Testis (tissue), 2 donors: ENCODE data around the gene TBX1.

Experiments
- POLR2A ChIP-seq: fragments of 450-650 bp; IDR thresholded peaks from one replicate; pipeline ENCODE4 v1.6.1; 2017; ENCODE audit warnings: antibody characterized with exemption, mild to moderate bottlenecking, moderate library complexity
- TF ChIP-seq, protein P1 (sequence below), 3 experiments: fragments of 450-650 bp in 2 of 3; fragments of 200-600 bp in 1 of 3; sonication (generic) in 1 of 3; IDR thresholded peaks; one replicate each; pipeline ENCODE4 v1.5.1; 2016 to 2019; ENCODE audit warnings: antibody characterized with exemption in 3 of 3, mild to moderate bottlenecking in 2 of 3, moderate library complexity in 1 of 3

DNA sequence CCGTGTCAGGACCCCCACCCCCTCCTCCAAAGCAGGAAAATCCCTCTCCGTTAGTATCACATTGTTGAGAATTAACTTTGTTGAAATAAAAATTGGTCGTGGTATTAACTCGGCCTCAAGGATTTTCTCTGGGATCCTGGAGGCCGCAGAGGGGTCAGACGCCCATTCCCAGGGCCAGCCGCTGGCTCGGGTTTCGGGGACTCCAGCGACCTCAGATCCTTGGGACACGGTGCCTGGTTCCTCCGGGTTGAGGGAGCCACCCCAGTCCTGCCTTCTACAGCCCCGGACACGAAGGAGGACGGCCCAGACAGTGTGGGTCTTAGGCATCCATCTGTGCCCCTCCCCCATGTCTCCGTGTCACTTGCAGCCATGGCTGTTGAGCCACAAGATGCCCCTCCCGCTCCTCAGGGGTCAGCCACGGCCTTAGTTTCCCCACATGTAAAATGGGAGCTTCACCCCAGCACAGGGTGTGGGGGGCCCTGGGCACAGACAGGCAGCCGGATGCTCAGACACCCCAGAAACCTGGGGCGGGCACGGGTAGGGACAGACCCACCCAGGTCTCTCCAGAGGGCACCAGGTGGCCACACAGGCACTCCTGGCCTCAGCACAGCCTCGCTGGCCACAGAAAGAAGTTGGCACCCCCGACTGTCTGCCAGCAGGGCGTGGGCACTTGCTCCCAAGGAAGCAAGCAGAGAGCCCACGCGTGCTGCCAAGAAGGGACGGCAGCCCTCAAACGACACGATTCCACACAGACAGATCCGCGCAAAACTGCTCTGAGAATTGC, 21.7 kb upstream of the TBX1 start:
- TF ChIP-seq, protein P1, sequence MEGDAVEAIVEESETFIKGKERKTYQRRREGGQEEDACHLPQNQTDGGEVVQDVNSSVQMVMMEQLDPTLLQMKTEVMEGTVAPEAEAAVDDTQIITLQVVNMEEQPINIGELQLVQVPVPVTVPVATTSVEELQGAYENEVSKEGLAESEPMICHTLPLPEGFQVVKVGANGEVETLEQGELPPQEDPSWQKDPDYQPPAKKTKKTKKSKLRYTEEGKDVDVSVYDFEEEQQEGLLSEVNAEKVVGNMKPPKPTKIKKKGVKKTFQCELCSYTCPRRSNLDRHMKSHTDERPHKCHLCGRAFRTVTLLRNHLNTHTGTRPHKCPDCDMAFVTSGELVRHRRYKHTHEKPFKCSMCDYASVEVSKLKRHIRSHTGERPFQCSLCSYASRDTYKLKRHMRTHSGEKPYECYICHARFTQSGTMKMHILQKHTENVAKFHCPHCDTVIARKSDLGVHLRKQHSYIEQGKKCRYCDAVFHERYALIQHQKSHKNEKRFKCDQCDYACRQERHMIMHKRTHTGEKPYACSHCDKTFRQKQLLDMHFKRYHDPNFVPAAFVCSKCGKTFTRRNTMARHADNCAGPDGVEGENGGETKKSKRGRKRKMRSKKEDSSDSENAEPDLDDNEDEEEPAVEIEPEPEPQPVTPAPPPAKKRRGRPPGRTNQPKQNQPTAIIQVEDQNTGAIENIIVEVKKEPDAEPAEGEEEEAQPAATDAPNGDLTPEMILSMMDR (IDR thresholded peaks at IDR 0.05): no peak
- no peak for TF ChIP-seq POLR2A
